Calu3 (cell line): ENCODE results near the gene KLF2. TPM values are rescaled to one million over a fixed set of nuclear protein-coding genes. Genes with fewer than 3 reads are reported as not detected.
A peak's percentile ranks its signal among the peaks of the same experiment; 100 is the strongest.

ENCODE experiments used
- BruUV-seq: library from RNA; stranded (reverse); fragments of 400-500 nt; replicated peaks from 2 replicates; lab custom pipeline; 2021; lab: Mats Ljungman, UMichigan
- CTCF ChIA-PET: fragments of 300-600 bp; sonication (Branson Sonifier 250); formaldehyde crosslinking; loops from one replicate; lab custom pipeline; 2022; ENCODE audit warnings: antibody characterized with exemption; lab: Charles Lee
- DNase-seq: peaks from one replicate; pipeline ENCODE4 v3.0.0; 2022
- H3K27ac Mint-ChIP-seq: one replicate; pipeline ENCODE4 v1.8.0; 2022; ENCODE audit warnings: mixed read lengths; ENCODE audit not compliant: unreplicated experiment
- H3K27me3 Mint-ChIP-seq: one replicate; pipeline ENCODE4 v1.8.0; 2022; ENCODE audit warnings: mixed read lengths; ENCODE audit not compliant: unreplicated experiment
- H3K36me3 Mint-ChIP-seq: one replicate; pipeline ENCODE4 v1.8.0; 2022; ENCODE audit warnings: mild to moderate bottlenecking, moderate library complexity, mixed read lengths; ENCODE audit not compliant: insufficient read depth, unreplicated experiment
- H3K4me1 Mint-ChIP-seq: one replicate; pipeline ENCODE4 v1.8.0; 2022; ENCODE audit warnings: mild to moderate bottlenecking, low read depth, mixed read lengths; ENCODE audit not compliant: unreplicated experiment
- H3K4me3 Mint-ChIP-seq: one replicate; pipeline ENCODE4 v1.8.0; 2022; ENCODE audit warnings: mild to moderate bottlenecking, low read depth, moderate library complexity, mixed read lengths; ENCODE audit not compliant: unreplicated experiment
- H3K9me3 Mint-ChIP-seq: one replicate; pipeline ENCODE4 v1.8.0; 2022; ENCODE audit warnings: low read depth, mixed read lengths; ENCODE audit not compliant: unreplicated experiment
- CTCF ChIP-seq: fragments of 200-600 bp; IDR thresholded peaks from one replicate; pipeline ENCODE4 v1.8.0; 2022; ENCODE audit warnings: antibody characterized with exemption; ENCODE audit not compliant: unreplicated experiment
- intact Hi-C: fragments of 100-400 bp; cut with micrococcal nuclease; formaldehyde crosslinking; loops from one replicate; pipeline ENCODE4 v1.10.0; 2022; ENCODE audit not compliant: unreplicated experiment
- total RNA-seq: library from RNA; stranded (reverse); gene quantifications from 2 replicates; pipeline ENCODE4 v1.2.3, GENCODE V29; 2022

KLF2 gene
- total RNA-seq, 1 experiment from 2014 or later = 2.5 TPM

GRCh38 chr19:16325641-16326400 is 1.2 kb downstream of the KLF2 start:
- intact Hi-C loops = no loop called here
- peak; percentile 15 for DNase-seq
- no peak for TF ChIP-seq CTCF
- H3K4me3 Mint-ChIP-seq = peak overlapping the region; percentile 74
- peaks cover 21% of the 10 kb centered on the region for H3K36me3 Mint-ChIP-seq
- H3K9me3 Mint-ChIP-seq = no peaks in the 10 kb centered on the region
- no peak overlapping the region for H3K27ac Mint-ChIP-seq
- H3K4me1 Mint-ChIP-seq = peaks cover 8% of the 10 kb centered on the region
- CTCF ChIA-PET = interaction anchor here (0.5 to 1.7 kb wide), 2 partner anchors 57 to 163 kb away, joined by 4 to 5 read pairs; no protein-coding TSS in a partner anchor
- BruUV-seq = no TSS peak
- no peaks in the 10 kb centered on the region for H3K27me3 Mint-ChIP-seq

GRCh38 chr19:16326401-16327168 is 2.0 kb downstream of the KLF2 start:
- intact Hi-C loops = no loop called here
- Mint-ChIP-seq H3K4me1 (peaks cover 8% of the 10 kb centered on the region), H3K9me3 (no peaks in the 10 kb centered on the region), H3K4me3 (peak overlapping the region; percentile 74), H3K27ac (no peak overlapping the region), H3K36me3 (peaks cover 21% of the 10 kb centered on the region), H3K27me3 (no peaks in the 10 kb centered on the region)
- no TSS peak for BruUV-seq
- no peak for DNase-seq
- CTCF ChIA-PET = no interaction called here
- TF ChIP-seq CTCF = no peak

- no peak overlapping the region for H3K27ac Mint-ChIP-seq
- TF ChIP-seq CTCF = no peak
- DNase-seq = no peak
- BruUV-seq = TSS peak; percentile 74
- H3K9me3 Mint-ChIP-seq = no peaks in the 10 kb centered on the region
- no peak overlapping the region for H3K4me3 Mint-ChIP-seq
- no peaks in the 10 kb centered on the region for H3K27me3 Mint-ChIP-seq
- peaks cover 21% of the 10 kb centered on the region for H3K36me3 Mint-ChIP-seq
- H3K4me1 Mint-ChIP-seq = peaks cover 8% of the 10 kb centered on the region
- CTCF ChIA-PET = no interaction called here
- intact Hi-C loops = no loop called here
Observed at GRCh38 chr19:16327169-16327475, 2.5 kb downstream of the KLF2 start.

- Mint-ChIP-seq H3K27ac (no peak overlapping the region), H3K9me3 (no peaks in the 10 kb centered on the region), H3K4me3 (no peak overlapping the region), H3K4me1 (peaks cover 8% of the 10 kb centered on the region), H3K27me3 (no peaks in the 10 kb centered on the region), H3K36me3 (peaks cover 21% of the 10 kb centered on the region)
- DNase-seq = no peak
- CTCF ChIA-PET = no interaction called here
- intact Hi-C loops = no loop called here
- no TSS peak for BruUV-seq
- no peak for TF ChIP-seq CTCF
Observed at GRCh38 chr19:16327501-16327900, 2.9 kb downstream of the KLF2 start.
